HEK293 (cell line): ENCODE results near the gene ANTXRL.

Experiments used
- CTCF ChIA-PET: fragments of 350-600 bp; formaldehyde crosslinking; extraction: SDS; loops from one replicate; lab custom pipeline; 2021; ENCODE audit warnings: antibody characterized with exemption; lab: Yijun Ruan, JAX
- POLR2A ChIA-PET: fragments of 300-600 bp; formaldehyde crosslinking; extraction: SDS; loops from one replicate; lab custom pipeline; 2020; ENCODE audit warnings: antibody characterized with exemption, inconsistent platforms; lab: Yijun Ruan, JAX
- H3K27ac ChIP-seq: fragments of 200-500 bp; sonication (Bioruptor generic); 2 replicates; pipeline ENCODE4 v1.5.1; 2014; ENCODE audit warnings: low read depth, low read length, control low read depth, inconsistent platforms; ENCODE audit errors: extremely low read depth
- H3K36me3 ChIP-seq, 2 experiments: fragments of 200-500 bp in 1 of 2; sonication (Bioruptor generic) in 1 of 2; 1 replicate in 1 of 2; 2 replicates in 1 of 2; pipeline ENCODE4 v1.5.1; 2014 to 2017; ENCODE audit warnings: inconsistent platforms in 2 of 2, low read length in 2 of 2; ENCODE audit not compliant: control insufficient read depth in 2 of 2, insufficient read depth in 1 of 2
- H3K4me1 ChIP-seq: fragments of 200-500 bp; sonication (Bioruptor generic); 2 replicates; pipeline ENCODE4 v1.5.1; 2014; ENCODE audit warnings: mild to moderate bottlenecking, low read length, inconsistent platforms; ENCODE audit not compliant: control insufficient read depth, insufficient read depth
- H3K4me3 ChIP-seq: 2 replicates; pipeline ENCODE4 v1.5.1; 2011; ENCODE audit warnings: low read depth, mild to moderate bottlenecking, control low read depth, low read length, moderate library complexity
- H3K9me3 ChIP-seq: fragments of 200-500 bp; sonication (Bioruptor generic); 2 replicates; pipeline ENCODE4 v1.5.1; 2014; ENCODE audit warnings: low read depth, low read length, inconsistent platforms; ENCODE audit not compliant: control insufficient read depth, insufficient read depth
- BCL11B ChIP-seq: fragments of 450-650 bp; formaldehyde crosslinking; IDR thresholded peaks from 2 replicates; pipeline ENCODE4 v1.5.1; 2016; ENCODE audit warnings: low read depth, missing biosample characterization, missing genetic modification characterization
- FEZF1 ChIP-seq: fragments of 450-650 bp; formaldehyde crosslinking; IDR thresholded peaks from 2 replicates; pipeline ENCODE4 v1.5.1; 2016; ENCODE audit warnings: missing biosample characterization, missing genetic modification characterization
- KLF7 ChIP-seq: fragments of 450-650 bp; formaldehyde crosslinking; IDR thresholded peaks from 2 replicates; pipeline ENCODE4 v1.5.1; 2016; ENCODE audit warnings: missing biosample characterization, missing genetic modification characterization, borderline replicate concordance
- MEIS1 ChIP-seq: sonication (generic); formaldehyde crosslinking; IDR thresholded peaks from 2 replicates; pipeline ENCODE4 v1.8.1; 2022; ENCODE audit warnings: missing genetic modification reagents, mild to moderate bottlenecking, borderline replicate concordance
- OSR2 ChIP-seq: fragments of 450-650 bp; formaldehyde crosslinking; IDR thresholded peaks from 2 replicates; pipeline ENCODE4 v1.5.1; 2016; ENCODE audit warnings: missing biosample characterization, missing genetic modification characterization
- OVOL3 ChIP-seq: fragments of 450-650 bp; formaldehyde crosslinking; IDR thresholded peaks from 2 replicates; pipeline ENCODE4 v1.5.1; 2016; ENCODE audit warnings: missing biosample characterization, missing genetic modification characterization
- TRIM28 ChIP-seq: IDR thresholded peaks from 2 replicates; pipeline ENCODE4 v1.6.1; 2011; ENCODE audit warnings: low read length, control low read depth, borderline replicate concordance
- ZEB2 ChIP-seq: fragments of 450-650 bp; formaldehyde crosslinking; IDR thresholded peaks from 2 replicates; pipeline ENCODE4 v1.5.1; 2016; ENCODE audit warnings: missing biosample characterization, missing genetic modification characterization
- ZNF10 ChIP-seq: fragments of 450-650 bp; formaldehyde crosslinking; IDR thresholded peaks from 2 replicates; pipeline ENCODE4 v1.5.1; 2017; ENCODE audit warnings: missing biosample characterization, missing genetic modification characterization
- ZNF175 ChIP-seq: fragments of 450-650 bp; formaldehyde crosslinking; IDR thresholded peaks from 2 replicates; pipeline ENCODE4 v1.5.1; 2016; ENCODE audit warnings: missing biosample characterization, missing genetic modification characterization
- ZNF223 ChIP-seq: fragments of 450-650 bp; formaldehyde crosslinking; IDR thresholded peaks from 2 replicates; pipeline ENCODE4 v1.5.1; 2016; ENCODE audit warnings: missing biosample characterization, missing genetic modification characterization
- ZNF248 ChIP-seq: fragments of 450-650 bp; formaldehyde crosslinking; IDR thresholded peaks from 2 replicates; pipeline ENCODE4 v1.5.1; 2017; ENCODE audit warnings: missing biosample characterization, missing genetic modification characterization
- ZNF324 ChIP-seq: fragments of 450-650 bp; formaldehyde crosslinking; IDR thresholded peaks from 2 replicates; pipeline ENCODE4 v1.5.1; 2016; ENCODE audit warnings: missing biosample characterization, missing genetic modification characterization
- ZNF416 ChIP-seq: fragments of 450-650 bp; formaldehyde crosslinking; IDR thresholded peaks from 2 replicates; pipeline ENCODE4 v1.5.1; 2016; ENCODE audit warnings: missing biosample characterization, missing genetic modification characterization
- ZNF473 ChIP-seq: fragments of 450-650 bp; formaldehyde crosslinking; IDR thresholded peaks from 2 replicates; pipeline ENCODE4 v1.5.1; 2017; ENCODE audit warnings: missing biosample characterization, missing genetic modification characterization
- ZNF510 ChIP-seq: fragments of 450-650 bp; formaldehyde crosslinking; IDR thresholded peaks from 2 replicates; pipeline ENCODE4 v1.5.1; 2018; ENCODE audit warnings: mild to moderate bottlenecking, missing genetic modification characterization, missing biosample characterization; ENCODE audit not compliant: insufficient replicate concordance
- ZNF548 ChIP-seq: fragments of 450-650 bp; formaldehyde crosslinking; IDR thresholded peaks from 2 replicates; pipeline ENCODE4 v1.5.1; 2016; ENCODE audit warnings: missing biosample characterization, missing genetic modification characterization
- ZNF585B ChIP-seq: fragments of 450-650 bp; formaldehyde crosslinking; IDR thresholded peaks from 2 replicates; pipeline ENCODE4 v1.5.1; 2016; ENCODE audit warnings: missing biosample characterization, missing genetic modification characterization
- ZNF621 ChIP-seq: fragments of 450-650 bp; formaldehyde crosslinking; IDR thresholded peaks from 2 replicates; pipeline ENCODE4 v1.5.1; 2017; ENCODE audit warnings: missing biosample characterization, missing genetic modification characterization
- ZNF664 ChIP-seq: fragments of 450-650 bp; formaldehyde crosslinking; IDR thresholded peaks from 2 replicates; pipeline ENCODE4 v1.5.1; 2016; ENCODE audit warnings: missing biosample characterization, missing genetic modification characterization
- ZNF785 ChIP-seq: fragments of 450-650 bp; formaldehyde crosslinking; IDR thresholded peaks from 2 replicates; pipeline ENCODE4 v1.5.1; 2016; ENCODE audit warnings: missing biosample characterization, missing genetic modification characterization
- ZNF791 ChIP-seq: fragments of 450-650 bp; formaldehyde crosslinking; IDR thresholded peaks from 2 replicates; pipeline ENCODE4 v1.5.1; 2016; ENCODE audit warnings: missing biosample characterization, missing genetic modification characterization
- TF ChIP-seq, protein P1 (sequence below): fragments of 450-650 bp; formaldehyde crosslinking; IDR thresholded peaks from 2 replicates; pipeline ENCODE4 v1.5.1; 2016; ENCODE audit warnings: missing biosample characterization, missing genetic modification characterization
- TF ChIP-seq, protein P2 (sequence below): fragments of 450-650 bp; formaldehyde crosslinking; IDR thresholded peaks from 2 replicates; pipeline ENCODE4 v1.5.1; 2016; ENCODE audit warnings: missing biosample characterization, missing genetic modification characterization
- TF ChIP-seq, protein P3 (sequence below): fragments of 450-650 bp; formaldehyde crosslinking; IDR thresholded peaks from 2 replicates; pipeline ENCODE4 v1.5.1; 2017; ENCODE audit warnings: missing biosample characterization, mild to moderate bottlenecking, missing genetic modification characterization, moderate library complexity
- TF ChIP-seq, protein P4 (sequence below): fragments of 450-650 bp; formaldehyde crosslinking; IDR thresholded peaks from 2 replicates; pipeline ENCODE4 v1.5.1; 2016; ENCODE audit warnings: missing biosample characterization, missing genetic modification characterization

Gene ANTXRL

DNA sequence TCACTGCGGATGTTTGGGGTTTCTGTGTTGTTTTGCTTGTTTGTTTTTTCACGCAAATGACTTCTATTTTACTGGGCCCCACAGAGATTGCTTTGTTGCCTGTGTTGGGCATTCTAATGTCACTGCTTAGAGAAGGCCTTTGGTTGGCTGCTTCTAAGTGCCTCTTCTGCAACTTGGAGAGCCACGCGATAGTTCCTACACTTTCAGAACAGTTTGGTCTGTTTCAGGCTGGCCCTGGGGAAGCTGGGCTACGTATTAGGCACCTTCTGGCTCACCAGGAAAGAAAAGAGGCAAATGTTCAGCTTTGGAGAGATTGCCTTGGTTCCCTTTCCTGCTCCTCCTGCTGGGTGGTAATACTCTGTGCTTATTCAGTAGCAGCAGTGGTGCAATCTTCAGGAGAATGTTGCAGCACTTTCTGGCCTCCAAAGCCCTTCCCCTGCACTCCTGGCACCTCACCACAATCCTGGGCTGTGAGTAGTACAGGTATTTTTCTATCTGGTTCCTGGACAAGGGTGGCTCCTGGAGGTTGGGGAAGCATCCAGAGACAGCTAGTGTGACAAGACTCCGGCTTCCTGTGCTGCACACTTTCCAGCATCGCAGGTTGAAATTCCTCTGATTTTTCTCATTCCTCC, 1.2 kb downstream of the ANTXRL start:
- no peak overlapping the region for H3K27ac ChIP-seq
- CTCF ChIA-PET: no interaction called here
- H3K4me1 ChIP-seq: no peaks in the 10 kb centered on the region
- H3K4me3 ChIP-seq: no peak overlapping the region
- no peaks in the 10 kb centered on the region for H3K36me3 ChIP-seq
- no peak for TF ChIP-seq ZNF223 (tag by site-specific recombination)
- TF ChIP-seq KLF7 (tag by site-specific recombination): no peak
- TF ChIP-seq ZNF248 (tag by site-specific recombination): no peak
- no peak for TF ChIP-seq ZNF791
- no peak for TF ChIP-seq ZNF585B
- no peak for TF ChIP-seq TRIM28
- no peak for TF ChIP-seq ZEB2 (tag by site-specific recombination)
- no peak for TF ChIP-seq ZNF785 (tag by site-specific recombination)
- TF ChIP-seq ZNF416 (tag by site-specific recombination): no peak
- no peak for TF ChIP-seq ZNF473
- TF ChIP-seq ZNF548 (tag by site-specific recombination): no peak
- no peak for TF ChIP-seq ZNF621 (tag by site-specific recombination)
- no peak for TF ChIP-seq ZNF10 (tag by site-specific recombination)
- H3K9me3 ChIP-seq: no peaks in the 10 kb centered on the region
- POLR2A ChIA-PET: no interaction called here

DNA sequence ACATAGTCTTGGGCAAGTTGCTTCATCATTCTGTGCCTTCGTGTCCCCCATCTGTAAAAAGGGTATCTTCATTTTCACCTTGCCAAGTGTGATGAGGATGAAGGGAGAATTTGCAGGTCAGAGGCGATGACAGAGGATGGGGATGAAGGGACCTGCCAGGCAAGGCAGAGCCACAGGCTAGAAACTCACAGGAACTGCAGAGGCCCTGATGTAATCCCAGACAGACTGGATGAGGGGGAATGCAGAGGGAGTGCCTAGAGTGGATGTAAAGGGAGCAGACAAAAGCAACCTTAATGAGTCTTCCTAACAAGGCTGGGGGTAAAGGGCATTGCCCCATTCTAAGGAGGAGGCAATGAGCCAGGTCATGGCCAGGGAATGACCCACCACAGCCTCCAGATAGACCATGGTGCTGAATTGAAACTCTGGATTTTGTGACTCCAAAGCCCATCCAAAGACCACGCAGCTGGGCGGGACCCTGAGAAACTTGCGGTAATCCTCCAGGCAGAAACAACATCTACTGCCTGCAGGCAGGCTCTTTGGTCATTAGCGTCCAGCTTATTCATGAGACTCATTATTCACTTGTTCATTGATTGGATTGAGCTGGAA, 1.9 kb downstream of the ANTXRL start:
- Histone ChIP-seq H3K4me1 (no peaks in the 10 kb centered on the region), H3K4me3 (no peak overlapping the region), H3K9me3 (no peaks in the 10 kb centered on the region), H3K36me3 (no peaks in the 10 kb centered on the region), H3K27ac (no peak overlapping the region)
- ChIA-PET CTCF (no interaction called here), POLR2A (no interaction called here)
- TF ChIP-seq ZNF324 (tag by site-specific recombination): no peak
- no peak for TF ChIP-seq ZNF664 (tag by site-specific recombination)
- no peak for TF ChIP-seq FEZF1 (tag by site-specific recombination)
- TF ChIP-seq OVOL3 (tag by site-specific recombination): no peak
- TF ChIP-seq MEIS1 (CRISPR knock-in tag): no peak
- TF ChIP-seq OSR2: no peak
- no peak for TF ChIP-seq ZNF510
- TF ChIP-seq, protein P1, sequence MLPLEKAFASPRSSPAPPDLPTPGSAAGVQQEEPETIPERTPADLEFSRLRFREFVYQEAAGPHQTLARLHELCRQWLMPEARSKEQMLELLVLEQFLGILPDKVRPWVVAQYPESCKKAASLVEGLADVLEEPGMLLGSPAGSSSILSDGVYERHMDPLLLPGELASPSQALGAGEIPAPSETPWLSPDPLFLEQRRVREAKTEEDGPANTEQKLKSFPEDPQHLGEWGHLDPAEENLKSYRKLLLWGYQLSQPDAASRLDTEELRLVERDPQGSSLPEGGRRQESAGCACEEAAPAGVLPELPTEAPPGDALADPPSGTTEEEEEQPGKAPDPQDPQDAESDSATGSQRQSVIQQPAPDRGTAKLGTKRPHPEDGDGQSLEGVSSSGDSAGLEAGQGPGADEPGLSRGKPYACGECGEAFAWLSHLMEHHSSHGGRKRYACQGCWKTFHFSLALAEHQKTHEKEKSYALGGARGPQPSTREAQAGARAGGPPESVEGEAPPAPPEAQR (tag by site-specific recombination): no peak
- TF ChIP-seq, protein P2, sequence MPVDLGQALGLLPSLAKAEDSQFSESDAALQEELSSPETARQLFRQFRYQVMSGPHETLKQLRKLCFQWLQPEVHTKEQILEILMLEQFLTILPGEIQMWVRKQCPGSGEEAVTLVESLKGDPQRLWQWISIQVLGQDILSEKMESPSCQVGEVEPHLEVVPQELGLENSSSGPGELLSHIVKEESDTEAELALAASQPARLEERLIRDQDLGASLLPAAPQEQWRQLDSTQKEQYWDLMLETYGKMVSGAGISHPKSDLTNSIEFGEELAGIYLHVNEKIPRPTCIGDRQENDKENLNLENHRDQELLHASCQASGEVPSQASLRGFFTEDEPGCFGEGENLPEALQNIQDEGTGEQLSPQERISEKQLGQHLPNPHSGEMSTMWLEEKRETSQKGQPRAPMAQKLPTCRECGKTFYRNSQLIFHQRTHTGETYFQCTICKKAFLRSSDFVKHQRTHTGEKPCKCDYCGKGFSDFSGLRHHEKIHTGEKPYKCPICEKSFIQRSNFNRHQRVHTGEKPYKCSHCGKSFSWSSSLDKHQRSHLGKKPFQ (tag by site-specific recombination): no peak
- no peak for TF ChIP-seq ZNF548 (tag by site-specific recombination)
- TF ChIP-seq ZNF416 (tag by site-specific recombination): no peak
- TF ChIP-seq ZNF175 (tag by site-specific recombination): no peak
- TF ChIP-seq, protein P3, sequence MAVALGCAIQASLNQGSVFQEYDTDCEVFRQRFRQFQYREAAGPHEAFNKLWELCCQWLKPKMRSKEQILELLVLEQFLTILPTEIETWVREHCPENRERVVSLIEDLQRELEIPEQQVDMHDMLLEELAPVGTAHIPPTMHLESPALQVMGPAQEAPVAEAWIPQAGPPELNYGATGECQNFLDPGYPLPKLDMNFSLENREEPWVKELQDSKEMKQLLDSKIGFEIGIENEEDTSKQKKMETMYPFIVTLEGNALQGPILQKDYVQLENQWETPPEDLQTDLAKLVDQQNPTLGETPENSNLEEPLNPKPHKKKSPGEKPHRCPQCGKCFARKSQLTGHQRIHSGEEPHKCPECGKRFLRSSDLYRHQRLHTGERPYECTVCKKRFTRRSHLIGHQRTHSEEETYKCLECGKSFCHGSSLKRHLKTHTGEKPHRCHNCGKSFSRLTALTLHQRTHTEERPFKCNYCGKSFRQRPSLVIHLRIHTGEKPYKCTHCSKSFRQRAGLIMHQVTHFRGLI (tag by site-specific recombination): no peak
- TF ChIP-seq, protein P4, sequence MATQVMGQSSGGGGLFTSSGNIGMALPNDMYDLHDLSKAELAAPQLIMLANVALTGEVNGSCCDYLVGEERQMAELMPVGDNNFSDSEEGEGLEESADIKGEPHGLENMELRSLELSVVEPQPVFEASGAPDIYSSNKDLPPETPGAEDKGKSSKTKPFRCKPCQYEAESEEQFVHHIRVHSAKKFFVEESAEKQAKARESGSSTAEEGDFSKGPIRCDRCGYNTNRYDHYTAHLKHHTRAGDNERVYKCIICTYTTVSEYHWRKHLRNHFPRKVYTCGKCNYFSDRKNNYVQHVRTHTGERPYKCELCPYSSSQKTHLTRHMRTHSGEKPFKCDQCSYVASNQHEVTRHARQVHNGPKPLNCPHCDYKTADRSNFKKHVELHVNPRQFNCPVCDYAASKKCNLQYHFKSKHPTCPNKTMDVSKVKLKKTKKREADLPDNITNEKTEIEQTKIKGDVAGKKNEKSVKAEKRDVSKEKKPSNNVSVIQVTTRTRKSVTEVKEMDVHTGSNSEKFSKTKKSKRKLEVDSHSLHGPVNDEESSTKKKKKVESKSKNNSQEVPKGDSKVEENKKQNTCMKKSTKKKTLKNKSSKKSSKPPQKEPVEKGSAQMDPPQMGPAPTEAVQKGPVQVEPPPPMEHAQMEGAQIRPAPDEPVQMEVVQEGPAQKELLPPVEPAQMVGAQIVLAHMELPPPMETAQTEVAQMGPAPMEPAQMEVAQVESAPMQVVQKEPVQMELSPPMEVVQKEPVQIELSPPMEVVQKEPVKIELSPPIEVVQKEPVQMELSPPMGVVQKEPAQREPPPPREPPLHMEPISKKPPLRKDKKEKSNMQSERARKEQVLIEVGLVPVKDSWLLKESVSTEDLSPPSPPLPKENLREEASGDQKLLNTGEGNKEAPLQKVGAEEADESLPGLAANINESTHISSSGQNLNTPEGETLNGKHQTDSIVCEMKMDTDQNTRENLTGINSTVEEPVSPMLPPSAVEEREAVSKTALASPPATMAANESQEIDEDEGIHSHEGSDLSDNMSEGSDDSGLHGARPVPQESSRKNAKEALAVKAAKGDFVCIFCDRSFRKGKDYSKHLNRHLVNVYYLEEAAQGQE: no peak
- TF ChIP-seq BCL11B (tag by site-specific recombination): no peak
